ENCODE results near the gene MRPS6.

DNA sequence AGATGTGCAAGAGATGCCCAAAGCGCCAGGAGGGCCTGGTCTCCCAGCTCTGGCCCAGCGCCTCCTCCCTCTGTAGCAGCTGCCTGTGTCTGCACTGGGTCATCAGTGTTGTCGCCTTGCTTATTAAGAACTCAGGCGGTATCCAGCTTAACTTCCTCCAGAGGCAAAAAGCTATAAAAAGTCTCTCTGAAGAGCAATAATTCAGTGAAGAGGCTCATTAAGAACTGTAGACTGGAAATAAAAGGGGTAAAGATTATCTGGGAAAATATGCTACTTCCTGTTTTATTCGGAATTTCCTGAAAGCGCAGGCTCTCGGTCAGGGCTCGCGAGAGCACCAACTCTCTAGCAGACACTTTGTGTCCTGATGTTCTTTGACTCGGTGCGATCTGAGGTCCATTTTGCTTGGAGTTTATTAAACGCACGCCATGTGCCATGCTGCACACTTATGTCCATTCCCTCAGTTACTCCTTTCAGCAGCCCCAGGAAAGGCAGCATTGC is 70.4 kb downstream of the MRPS6 start:
- TF ChIP-seq, protein P1, sequence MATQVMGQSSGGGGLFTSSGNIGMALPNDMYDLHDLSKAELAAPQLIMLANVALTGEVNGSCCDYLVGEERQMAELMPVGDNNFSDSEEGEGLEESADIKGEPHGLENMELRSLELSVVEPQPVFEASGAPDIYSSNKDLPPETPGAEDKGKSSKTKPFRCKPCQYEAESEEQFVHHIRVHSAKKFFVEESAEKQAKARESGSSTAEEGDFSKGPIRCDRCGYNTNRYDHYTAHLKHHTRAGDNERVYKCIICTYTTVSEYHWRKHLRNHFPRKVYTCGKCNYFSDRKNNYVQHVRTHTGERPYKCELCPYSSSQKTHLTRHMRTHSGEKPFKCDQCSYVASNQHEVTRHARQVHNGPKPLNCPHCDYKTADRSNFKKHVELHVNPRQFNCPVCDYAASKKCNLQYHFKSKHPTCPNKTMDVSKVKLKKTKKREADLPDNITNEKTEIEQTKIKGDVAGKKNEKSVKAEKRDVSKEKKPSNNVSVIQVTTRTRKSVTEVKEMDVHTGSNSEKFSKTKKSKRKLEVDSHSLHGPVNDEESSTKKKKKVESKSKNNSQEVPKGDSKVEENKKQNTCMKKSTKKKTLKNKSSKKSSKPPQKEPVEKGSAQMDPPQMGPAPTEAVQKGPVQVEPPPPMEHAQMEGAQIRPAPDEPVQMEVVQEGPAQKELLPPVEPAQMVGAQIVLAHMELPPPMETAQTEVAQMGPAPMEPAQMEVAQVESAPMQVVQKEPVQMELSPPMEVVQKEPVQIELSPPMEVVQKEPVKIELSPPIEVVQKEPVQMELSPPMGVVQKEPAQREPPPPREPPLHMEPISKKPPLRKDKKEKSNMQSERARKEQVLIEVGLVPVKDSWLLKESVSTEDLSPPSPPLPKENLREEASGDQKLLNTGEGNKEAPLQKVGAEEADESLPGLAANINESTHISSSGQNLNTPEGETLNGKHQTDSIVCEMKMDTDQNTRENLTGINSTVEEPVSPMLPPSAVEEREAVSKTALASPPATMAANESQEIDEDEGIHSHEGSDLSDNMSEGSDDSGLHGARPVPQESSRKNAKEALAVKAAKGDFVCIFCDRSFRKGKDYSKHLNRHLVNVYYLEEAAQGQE (IDR thresholded peaks at IDR 0.05; ENCODE audit: insufficient read depth in 1 of 2, low read depth in 2 of 2, low read length in 2 of 2): no peak
- no peak for TF ChIP-seq POLR2AphosphoS5 (IDR thresholded peaks at IDR 0.05; ENCODE audit: low read depth, low read length)

Data from PFSK-1 (cell line).